Lung (tissue), 12 donors: ENCODE data around the gene ADAMTS7. TPM values are rescaled to one million over a fixed set of nuclear protein-coding genes. Genes with fewer than 3 reads are reported as not detected.
A peak's percentile ranks its signal among the peaks of the same experiment; 100 is the strongest.
"Not testable (repeated sequence)": the region's sequence is repeated elsewhere in the genome, so short reads cannot be mapped to it uniquely, and the experiment has no call there.

Experiments
- ATAC-seq: fragments of 200-7000 bp; cut with Tn5 transposase; one replicate; pipeline ENCODE4 v1.9.1; 2020; ENCODE audit warnings: moderate number of reproducible peaks; ENCODE audit not compliant: insufficient read depth, low FRiP score
- DNase-seq, 3 donors: peaks; one replicate each; pipeline ENCODE4 v3.0.0-alpha.2; 2013 to 2017
- H3K27ac ChIP-seq, 2 donors: one replicate each; pipeline ENCODE4 v1.5.1; 2013; ENCODE audit warnings: mild to moderate bottlenecking in 2 of 2, moderate library complexity in 2 of 2, control low read depth in 1 of 2, inconsistent platforms in 1 of 2, low read depth in 1 of 2, low read length in 1 of 2
- H3K27me3 ChIP-seq, 3 donors: one replicate each; pipeline ENCODE4 v1.5.1; 2013; ENCODE audit warnings: low read length in 2 of 3; ENCODE audit not compliant: control insufficient read depth in 3 of 3, insufficient read depth in 3 of 3
- H3K36me3 ChIP-seq, 4 donors: one replicate each; pipeline ENCODE4 v1.5.1; 2013; ENCODE audit warnings: low read length in 4 of 4, mild to moderate bottlenecking in 1 of 4, moderate library complexity in 1 of 4; ENCODE audit not compliant: control insufficient read depth in 4 of 4, insufficient read depth in 4 of 4
- H3K4me1 ChIP-seq, 5 donors: one replicate each; pipeline ENCODE4 v1.5.1; 2013; ENCODE audit warnings: low read length in 5 of 5, mild to moderate bottlenecking in 2 of 5, moderate library complexity in 1 of 5; ENCODE audit not compliant: control insufficient read depth in 5 of 5, insufficient read depth in 5 of 5
- H3K4me3 ChIP-seq: one replicate; pipeline ENCODE4 v1.5.1; 2013; ENCODE audit warnings: mild to moderate bottlenecking, control low read depth, moderate library complexity
- H3K9ac ChIP-seq, 2 donors: one replicate each; pipeline ENCODE4 v1.5.1; 2013; ENCODE audit warnings: low read length in 2 of 2, control low read depth in 1 of 2; ENCODE audit not compliant: insufficient read depth in 1 of 2
- H3K9me3 ChIP-seq, 4 donors: one replicate each; pipeline ENCODE4 v1.5.1; 2013; ENCODE audit warnings: low read length in 3 of 4, mild to moderate bottlenecking in 1 of 4, moderate library complexity in 1 of 4; ENCODE audit not compliant: control insufficient read depth in 4 of 4, insufficient read depth in 3 of 4
- WGBS, 2 donors: extraction: QIAGEN DNeasy Blood & Tissue Kit; methylation state at CpG; one replicate each; pipeline ENCODE4 v1.1.7; 2013; 5-methylcytosine and 5-hydroxymethylcytosine counted together
- polyA plus RNA-seq, 2 donors: library from polyadenylated mRNA; stranded (reverse); fragments of 200-250 nt; gene quantifications; one replicate each; pipeline ENCODE4 v1.2.1, GENCODE V29; 2013
- total RNA-seq, 2 donors: library from RNA; depleted of rRNA in 1 of 2; stranded (reverse); fragments of >200 nt in 1 of 2; gene quantifications; one replicate each; pipeline ENCODE4 v1.2.1, GENCODE V29; 2014 to 2021
- TF ChIP-seq, protein P1 (sequence below): IDR thresholded peaks from 2 replicates; pipeline ENCODE4 v1.5.1; 2012; ENCODE audit warnings: mild to moderate bottlenecking; ENCODE audit errors: control extremely low read depth, extremely low read depth
- donor health status: control.
- donor health status: control.
- donor health status: Bipolar disorder and iron deficiency.
- donor health status: healthy.
- donor health status: DM: yes; HTN: yes; CAD: no.

Gene ADAMTS7
- total and polyA plus RNA-seq, 4 donors = 3.3 to 13.1 (median 5.2) TPM

DNA sequence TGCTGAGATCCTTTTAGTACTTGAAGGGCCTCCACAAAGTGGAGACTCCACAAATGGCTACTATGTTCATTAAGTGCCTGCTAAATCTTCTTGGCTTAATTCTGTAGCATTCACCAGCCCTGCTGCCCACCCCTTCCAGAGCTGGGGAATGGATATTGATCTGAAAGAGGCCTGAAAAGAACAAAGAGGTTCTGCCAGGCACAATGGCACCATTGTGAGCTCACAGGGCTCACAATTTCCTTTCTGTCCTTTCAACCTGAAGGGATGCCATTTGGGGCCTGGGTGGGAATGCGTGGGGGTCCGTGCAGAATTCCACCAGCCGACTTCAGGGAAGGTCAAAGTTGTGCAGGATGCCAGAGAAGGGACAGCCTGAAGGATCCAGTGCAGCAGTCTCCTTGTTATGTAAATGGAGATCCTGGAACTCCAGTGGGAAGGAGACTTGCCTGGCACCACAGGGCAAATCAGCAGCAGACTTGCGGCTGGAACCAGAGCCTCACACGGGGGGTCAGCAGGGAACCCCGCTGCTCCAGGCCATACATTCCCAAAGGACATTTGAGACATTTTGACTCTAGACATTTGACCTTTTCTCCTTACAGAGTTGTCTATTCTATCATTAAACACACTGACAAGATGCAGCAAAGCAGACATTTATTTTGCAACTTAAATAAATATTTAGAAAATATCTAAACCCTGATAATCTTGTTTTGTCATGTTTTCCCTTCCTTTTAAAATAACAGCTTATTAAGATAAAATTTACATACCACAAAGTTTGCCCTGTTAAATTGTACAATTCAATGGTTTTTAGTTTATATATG lies 39.9 kb upstream of the ADAMTS7 start:
- Histone ChIP-seq H3K27ac (no peak overlapping the region), H3K36me3 (no peaks in the 10 kb centered on the region), H3K9me3 (peaks cover 0 to 1% (median 0%) of the 10 kb centered on the region in 4 donors), H3K27me3 (no peaks in the 10 kb centered on the region), H3K4me1 (peaks cover 0 to 15% (median 7%) of the 10 kb centered on the region in 5 donors), H3K4me3 (no peak overlapping the region), H3K9ac (no peak overlapping the region)
- WGBS, 2 donors = 58 to 63% methylated on average over 6 of the region's 6 CpGs
- DNase-seq (peak; percentile 64 to 89 (median 82)), ATAC-seq (no peak)
- TF ChIP-seq, protein P1, sequence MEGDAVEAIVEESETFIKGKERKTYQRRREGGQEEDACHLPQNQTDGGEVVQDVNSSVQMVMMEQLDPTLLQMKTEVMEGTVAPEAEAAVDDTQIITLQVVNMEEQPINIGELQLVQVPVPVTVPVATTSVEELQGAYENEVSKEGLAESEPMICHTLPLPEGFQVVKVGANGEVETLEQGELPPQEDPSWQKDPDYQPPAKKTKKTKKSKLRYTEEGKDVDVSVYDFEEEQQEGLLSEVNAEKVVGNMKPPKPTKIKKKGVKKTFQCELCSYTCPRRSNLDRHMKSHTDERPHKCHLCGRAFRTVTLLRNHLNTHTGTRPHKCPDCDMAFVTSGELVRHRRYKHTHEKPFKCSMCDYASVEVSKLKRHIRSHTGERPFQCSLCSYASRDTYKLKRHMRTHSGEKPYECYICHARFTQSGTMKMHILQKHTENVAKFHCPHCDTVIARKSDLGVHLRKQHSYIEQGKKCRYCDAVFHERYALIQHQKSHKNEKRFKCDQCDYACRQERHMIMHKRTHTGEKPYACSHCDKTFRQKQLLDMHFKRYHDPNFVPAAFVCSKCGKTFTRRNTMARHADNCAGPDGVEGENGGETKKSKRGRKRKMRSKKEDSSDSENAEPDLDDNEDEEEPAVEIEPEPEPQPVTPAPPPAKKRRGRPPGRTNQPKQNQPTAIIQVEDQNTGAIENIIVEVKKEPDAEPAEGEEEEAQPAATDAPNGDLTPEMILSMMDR = no peak

DNA sequence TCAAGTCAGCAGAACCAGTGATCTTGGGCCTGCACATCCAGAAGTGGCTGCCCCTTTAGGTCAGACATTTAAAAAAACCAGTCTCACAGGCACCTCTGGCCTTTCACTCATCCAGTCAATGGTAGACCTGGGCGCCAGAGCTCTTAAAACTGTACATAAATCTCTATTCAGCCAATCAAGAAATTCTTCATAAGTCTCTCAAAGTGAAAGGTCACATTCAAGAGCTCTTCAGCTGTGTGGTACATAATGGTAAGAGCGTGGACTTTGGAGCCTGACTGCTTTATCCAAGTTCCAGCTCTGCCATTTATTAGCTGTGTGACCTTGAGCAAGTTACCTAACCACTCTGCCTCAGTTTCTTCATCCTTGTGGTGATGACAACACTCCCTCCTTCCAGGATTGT lies 39.1 kb upstream of the ADAMTS7 start:
- TF ChIP-seq, protein P1 = no peak
- H3K36me3 ChIP-seq = no peaks in the 10 kb centered on the region
- DNase-seq (peak in 2 of 3 donors; percentile 39 to 54), ATAC-seq (no peak)
- no peaks in the 10 kb centered on the region for H3K27me3 ChIP-seq
- no peak overlapping the region for H3K4me3 ChIP-seq
- H3K9me3 ChIP-seq = peaks cover 0 to 1% (median 0%) of the 10 kb centered on the region in 4 donors
- H3K4me1 ChIP-seq = peaks cover 0 to 15% (median 7%) of the 10 kb centered on the region in 5 donors
- H3K27ac ChIP-seq = no peak overlapping the region
- no peak overlapping the region for H3K9ac ChIP-seq
- 76 to 93% methylated on average over 2 of the region's 2 CpGs for WGBS, 2 donors

DNA sequence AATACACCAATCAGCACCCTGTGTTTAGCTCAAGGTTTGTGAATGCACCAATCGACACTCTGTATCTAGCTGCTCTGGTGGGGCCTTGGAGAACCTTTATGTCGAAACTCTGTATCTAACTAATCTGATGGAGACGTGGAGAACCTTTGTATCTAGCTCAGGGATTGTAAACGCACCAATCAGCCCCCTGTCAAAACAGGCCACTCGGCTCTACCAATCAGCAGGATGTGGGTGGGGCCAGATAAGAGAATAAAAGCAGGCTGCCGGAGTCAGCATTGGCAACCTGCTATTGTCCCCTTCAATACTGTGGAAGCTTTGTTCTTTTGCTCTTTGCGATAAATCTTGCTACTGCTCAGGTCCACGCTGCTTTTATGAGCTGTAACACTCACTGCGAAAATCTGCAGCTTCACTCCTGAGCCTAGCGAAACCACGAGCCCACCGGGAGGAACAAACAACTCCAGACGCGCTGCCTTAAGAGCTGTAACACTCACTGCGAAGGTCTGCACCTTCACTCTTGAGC lies 36.2 kb upstream of the ADAMTS7 start:
- ATAC-seq, H3K4me3 ChIP-seq, H3K36me3 ChIP-seq, H3K9ac ChIP-seq, DNase-seq, H3K9me3 ChIP-seq, H3K27ac ChIP-seq, H3K27me3 ChIP-seq: not testable (repeated sequence)
- H3K4me1 ChIP-seq = peaks cover 0 to 16% (median 7%) of the 10 kb centered on the region in 5 donors
- 75 to 82% methylated on average over 14 to 15 of the region's 15 CpGs for WGBS, 2 donors

DNA sequence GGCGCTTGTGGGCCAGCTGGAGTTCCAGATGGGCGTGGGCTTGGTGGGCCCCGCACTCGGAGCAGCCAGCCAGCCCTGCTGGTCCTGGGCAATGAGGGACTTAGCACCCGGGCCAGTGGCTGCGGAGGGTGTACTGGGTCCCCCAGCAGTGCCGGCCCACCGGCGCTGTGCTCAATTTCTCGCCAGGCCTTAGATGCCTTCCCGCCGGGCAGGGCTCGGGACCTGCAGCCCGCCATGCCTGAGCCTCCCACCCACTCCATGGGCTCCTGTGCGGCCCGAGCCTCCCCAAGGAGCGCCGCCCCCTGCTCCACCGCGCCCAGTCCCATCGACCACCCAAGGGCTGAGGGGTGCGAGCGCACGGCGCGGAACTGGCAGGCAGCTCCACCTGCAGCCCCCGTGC lies 35.6 kb upstream of the ADAMTS7 start:
- not testable (repeated sequence) for ATAC-seq, H3K9me3 ChIP-seq, H3K36me3 ChIP-seq, H3K4me3 ChIP-seq, H3K9ac ChIP-seq, H3K27ac ChIP-seq, H3K27me3 ChIP-seq, DNase-seq
- peaks cover 0 to 21% (median 7%) of the 10 kb centered on the region in 5 donors for H3K4me1 ChIP-seq
- WGBS, 2 donors = 97 to 98% methylated on average over 22 to 27 of the region's 27 CpGs
